HepG2 (cell line): ENCODE results near the gene SYNJ2. TPM values are rescaled to one million over a fixed set of nuclear protein-coding genes. Genes with fewer than 3 reads are reported as not detected.

Experiments used
- BHLHE40 ChIP-seq: IDR thresholded peaks from 2 replicates; pipeline ENCODE4 v1.6.1; 2011; ENCODE audit warnings: low read length, improper control_type of control experiment
- CTCF ChIP-seq: sonication (generic); formaldehyde crosslinking; IDR thresholded peaks from 2 replicates; pipeline ENCODE4 v1.5.0; 2020; ENCODE audit warnings: mild to moderate bottlenecking, missing genetic modification reagents, moderate library complexity
- HIVEP1 ChIP-seq: sonication (generic); formaldehyde crosslinking; IDR thresholded peaks from 2 replicates; pipeline ENCODE4 v1.4.0; 2020; ENCODE audit warnings: mild to moderate bottlenecking, missing genetic modification reagents
- HNF1B ChIP-seq: sonication (generic); formaldehyde crosslinking; IDR thresholded peaks from 2 replicates; pipeline ENCODE4 v1.5.1; 2020; ENCODE audit warnings: mild to moderate bottlenecking, moderate library complexity, missing genetic modification reagents
- KLF9 ChIP-seq: IDR thresholded peaks from 2 replicates; pipeline ENCODE4 v1.6.1; 2016; ENCODE audit warnings: low read depth
- MTA3 ChIP-seq: sonication (generic); formaldehyde crosslinking; IDR thresholded peaks from 2 replicates; pipeline ENCODE4 v1.4.0; 2020; ENCODE audit warnings: missing genetic modification reagents
- NFIB ChIP-seq: sonication (generic); formaldehyde crosslinking; IDR thresholded peaks from 2 replicates; pipeline ENCODE4 v1.9.0; 2021; ENCODE audit warnings: missing genetic modification reagents, mild to moderate bottlenecking, borderline replicate concordance
- PAXIP1 ChIP-seq: sonication (generic); formaldehyde crosslinking; conservative IDR thresholded peaks from 2 replicates; pipeline ENCODE4 v1.4.0; 2020; ENCODE audit warnings: mild to moderate bottlenecking, missing genetic modification reagents, moderate library complexity
- PTBP1 ChIP-seq: fragments of 200-400 bp; formaldehyde crosslinking; IDR thresholded peaks from 2 replicates; pipeline ENCODE4 v1.6.1; 2018; ENCODE audit warnings: low read length, low read depth; ENCODE audit not compliant: poor library complexity, severe bottlenecking
- STAG1 ChIP-seq: sonication (generic); formaldehyde crosslinking; IDR thresholded peaks from 2 replicates; pipeline ENCODE4 v1.4.0; 2020; ENCODE audit warnings: missing genetic modification reagents
- THAP11 ChIP-seq: IDR thresholded peaks from 2 replicates; pipeline ENCODE4 v1.6.1; 2016; ENCODE audit warnings: missing biosample characterization, missing genetic modification reagents
- ZBTB26 ChIP-seq: IDR thresholded peaks from 2 replicates; pipeline ENCODE4 v1.6.1; 2016; ENCODE audit warnings: missing compliant biosample characterization, missing genetic modification reagents, borderline replicate concordance
- ZBTB38 ChIP-seq: sonication (generic); formaldehyde crosslinking; IDR thresholded peaks from 2 replicates; pipeline ENCODE4 v1.5.1; 2020; ENCODE audit warnings: mild to moderate bottlenecking, missing genetic modification reagents
- ZBTB49 ChIP-seq: sonication (generic); formaldehyde crosslinking; IDR thresholded peaks from 2 replicates; pipeline ENCODE4 v1.4.0; 2020; ENCODE audit warnings: missing genetic modification reagents, borderline replicate concordance
- ZEB1 ChIP-seq: IDR thresholded peaks from 2 replicates; pipeline ENCODE4 v1.6.1; 2012; ENCODE audit warnings: mild to moderate bottlenecking, low read depth, inconsistent platforms; ENCODE audit not compliant: insufficient replicate concordance
- ZNF235 ChIP-seq: sonication (generic); formaldehyde crosslinking; IDR thresholded peaks from 2 replicates; pipeline ENCODE4 v1.8.1; 2023; ENCODE audit warnings: mild to moderate bottlenecking, missing genetic modification reagents, borderline replicate concordance
- ZNF331 ChIP-seq: sonication (generic); formaldehyde crosslinking; IDR thresholded peaks from 2 replicates; pipeline ENCODE4 v1.4.0; 2020; ENCODE audit warnings: missing genetic modification reagents
- ZNF367 ChIP-seq: sonication (generic); formaldehyde crosslinking; IDR thresholded peaks from 2 replicates; pipeline ENCODE4 v1.4.0; 2020; ENCODE audit warnings: missing genetic modification reagents, borderline replicate concordance
- polyA plus RNA-seq, 8 experiments: library from polyadenylated mRNA; depleted of rRNA in 3 of 8; stranded (reverse) in 7 of 8; unstranded in 1 of 8; fragments of >200 nt; fragmentation: Illumina TruSeq in 4 of 8; extraction: Trizol in 4 of 8; gene quantifications; 2 replicates each; pipeline versions ENCODE4 v1.2.1 to v1.2.3, GENCODE V29; 2011 to 2016; ENCODE audit warnings: low read depth in 4 of 8, missing spikeins in 1 of 8, mixed read lengths in 1 of 8; ENCODE audit not compliant: insufficient read depth in 1 of 8
- total RNA-seq, 5 experiments: library from RNA; depleted of rRNA; stranded (reverse); fragments of >200 nt; fragmentation: Illumina TruSeq; extraction: Trizol; gene quantifications; 2 replicates each; pipeline ENCODE4 v1.2.3, GENCODE V29; 2016; ENCODE audit warnings: low read depth in 1 of 5

Gene SYNJ2
- total and polyA plus RNA-seq, 2 of the 13 experiments (the other 11 are each of a cell fraction or from before 2014, with no cell fraction given): 39.1 to 57.6 TPM

GRCh38 chr6:158010591-158011477 is 29.2 kb downstream of the SYNJ2 start (continued):
- no peak for TF ChIP-seq HNF1B
- no peak for TF ChIP-seq STAG1 (CRISPR knock-in tag)
- no peak for TF ChIP-seq MTA3 (CRISPR knock-in tag)
- TF ChIP-seq ZBTB38: peak; percentile 95
- no peak for TF ChIP-seq PAXIP1 (CRISPR knock-in tag)
- TF ChIP-seq NFIB (CRISPR knock-in tag): 0 out of 2 replicates have a peak, but pooled peaks have one; percentile 93
- TF ChIP-seq ZBTB26: peak; percentile 82
- no peak for TF ChIP-seq PTBP1
- TF ChIP-seq ZEB1: peak; percentile 40
- peak; percentile 39; the same call in 1 of the 2 replicates for TF ChIP-seq ZBTB49
- TF ChIP-seq CTCF: no peak; the same call in 1 of the 2 replicates
- no peak for TF ChIP-seq ZNF235 (CRISPR knock-in tag)
- TF ChIP-seq ZNF367 (CRISPR knock-in tag): no peak
- TF ChIP-seq THAP11 (CRISPR knock-in tag): no peak; the same call in 1 of the 2 replicates
- TF ChIP-seq BHLHE40: peak; percentile 56; the same call in 1 of the 2 replicates
- TF ChIP-seq KLF9 (CRISPR knock-in tag): no peak
- peak; percentile 42; the same call in 1 of the 2 replicates for TF ChIP-seq HIVEP1
- peak; percentile 37; the same call in 1 of the 2 replicates for TF ChIP-seq ZNF331 (CRISPR knock-in tag)
